ENCODE measurements around the gene ATP6V1E1.

- TF ChIP-seq, protein P1, sequence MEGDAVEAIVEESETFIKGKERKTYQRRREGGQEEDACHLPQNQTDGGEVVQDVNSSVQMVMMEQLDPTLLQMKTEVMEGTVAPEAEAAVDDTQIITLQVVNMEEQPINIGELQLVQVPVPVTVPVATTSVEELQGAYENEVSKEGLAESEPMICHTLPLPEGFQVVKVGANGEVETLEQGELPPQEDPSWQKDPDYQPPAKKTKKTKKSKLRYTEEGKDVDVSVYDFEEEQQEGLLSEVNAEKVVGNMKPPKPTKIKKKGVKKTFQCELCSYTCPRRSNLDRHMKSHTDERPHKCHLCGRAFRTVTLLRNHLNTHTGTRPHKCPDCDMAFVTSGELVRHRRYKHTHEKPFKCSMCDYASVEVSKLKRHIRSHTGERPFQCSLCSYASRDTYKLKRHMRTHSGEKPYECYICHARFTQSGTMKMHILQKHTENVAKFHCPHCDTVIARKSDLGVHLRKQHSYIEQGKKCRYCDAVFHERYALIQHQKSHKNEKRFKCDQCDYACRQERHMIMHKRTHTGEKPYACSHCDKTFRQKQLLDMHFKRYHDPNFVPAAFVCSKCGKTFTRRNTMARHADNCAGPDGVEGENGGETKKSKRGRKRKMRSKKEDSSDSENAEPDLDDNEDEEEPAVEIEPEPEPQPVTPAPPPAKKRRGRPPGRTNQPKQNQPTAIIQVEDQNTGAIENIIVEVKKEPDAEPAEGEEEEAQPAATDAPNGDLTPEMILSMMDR (IDR thresholded peaks at IDR 0.05), result no peak
- no peak for TF ChIP-seq POLR2A (IDR thresholded peaks at IDR 0.05)
Measured at GRCh38 chr22:17631076-17631565, 2.6 kb upstream of the ATP6V1E1 start.

Data from body of pancreas (tissue), 4 donors.